Hematopoietic multipotent progenitor cell treated with erythropoietin and hydrocortisone succinate and interleukin-3 and kit ligand, for 6 days (in vitro differentiated cells): ENCODE measurements around the gene SINHCAF.

Experiments used
- DNase-seq: peaks from one replicate; pipeline ENCODE4 v3.0.0-alpha.2; 2015

SINHCAF gene

DNA sequence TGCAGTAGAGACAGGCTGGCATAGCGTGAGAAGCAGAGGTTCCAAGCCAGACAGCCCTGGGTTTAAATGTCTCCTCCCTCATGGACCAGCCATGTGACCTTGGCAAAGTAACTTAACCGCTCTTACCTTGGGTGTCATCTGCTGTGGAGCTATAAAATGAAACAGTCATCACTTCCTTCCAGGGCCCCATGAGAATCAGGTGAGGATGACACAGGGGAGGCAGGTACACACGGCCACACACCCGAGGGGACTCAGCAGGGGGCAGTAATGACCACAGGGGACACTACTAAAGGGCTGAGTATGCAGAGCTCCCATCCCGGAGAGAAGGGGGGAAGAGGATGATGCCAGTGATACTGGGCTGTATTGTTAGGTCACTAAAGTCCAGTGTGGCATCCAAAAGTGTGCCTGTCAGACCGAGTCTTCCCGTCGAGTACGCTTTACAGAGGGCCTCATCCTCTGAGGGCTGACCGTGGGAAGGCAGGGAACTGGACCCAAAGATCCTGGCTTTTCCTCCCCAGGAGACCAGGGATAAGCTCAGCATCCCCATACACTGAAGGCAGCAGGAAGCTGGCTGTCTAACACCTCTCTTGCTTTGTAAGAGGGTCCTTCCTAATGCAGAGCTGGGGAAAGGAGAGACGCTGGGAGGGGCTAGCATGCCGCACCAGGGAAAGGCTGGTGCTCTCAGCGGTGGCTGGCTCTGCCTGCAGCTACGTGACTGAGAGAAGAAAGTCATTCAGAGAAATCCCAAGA is 94.2 kb downstream of the SINHCAF start:
- no peak for DNase-seq
